Measurements from ENCODE around the gene ZNF480.

- TF ChIP-seq POLR2A (IDR thresholded peaks at IDR 0.05) = no peak
- TF ChIP-seq CTCF (IDR thresholded peaks at IDR 0.05) = no peak
These were observed 25.5 kb downstream of the ZNF480 start for GRCh38 chr19:52322429-52322828.
